Endothelial cell of umbilical vein (primary cell): ENCODE data around the gene PROK1. TPM values are rescaled to one million over a fixed set of nuclear protein-coding genes. Genes with fewer than 3 reads are reported as not detected.

Experiments used
- Bru-seq: library from RNA; stranded (reverse); fragments of 400-500 nt; gene quantifications from one replicate; lab custom pipeline; 2021; lab: Mats Ljungman, UMichigan
- BruChase-seq, 2 experiments: library from RNA; stranded (reverse); fragments of 400-500 nt; gene quantifications; one replicate each; lab custom pipeline; 2021; lab: Mats Ljungman, UMichigan
- BruUV-seq: library from RNA; stranded (reverse); fragments of 400-500 nt; replicated peaks from 2 replicates; lab custom pipeline; 2021; lab: Mats Ljungman, UMichigan
- CTCF ChIA-PET: fragments of 300-600, 350-600 bp; sonication (Branson Sonifier 250); formaldehyde crosslinking; loops from one replicate; lab custom pipeline; 2021; ENCODE audit warnings: antibody characterized with exemption, inconsistent platforms; lab: Charles Lee
- POLR2A ChIA-PET: fragments of 300-600, 350-600 bp; sonication (Branson Sonifier 250); formaldehyde crosslinking; loops from one replicate; lab custom pipeline; 2021; ENCODE audit warnings: antibody characterized with exemption, inconsistent platforms; lab: Charles Lee
- DNase-seq: peaks from one replicate; pipeline ENCODE4 v3.0.0-alpha.2; 2011; ENCODE audit warnings: low read depth, low spot score
- FAIRE-seq: peaks from 2 replicates; lab custom pipeline; 2011; peaks lifted over from hg19 to GRCh38; lab: Jason Lieb, UNC
- H2AFZ ChIP-seq: 2 replicates; pipeline ENCODE4 v1.6.0; 2012; ENCODE audit warnings: low read depth, low read length, control low read depth, inconsistent platforms
- H3K27ac ChIP-seq: 2 replicates; pipeline ENCODE4 v1.5.1; 2011; ENCODE audit warnings: low read depth, mild to moderate bottlenecking, control low read depth, low read length, moderate library complexity; ENCODE audit not compliant: insufficient read depth
- H3K27me3 ChIP-seq, 2 experiments: 2 replicates each; pipeline versions ENCODE4 v1.6.0 to v1.6.1; 2011; ENCODE audit warnings: low read length in 2 of 2, mixed read lengths in 1 of 2; ENCODE audit not compliant: control insufficient read depth in 2 of 2, insufficient read depth in 2 of 2
- H3K36me3 ChIP-seq, 2 experiments: 2 replicates in 1 of 2; 3 replicates in 1 of 2; pipeline ENCODE4 v1.5.1; 2011; ENCODE audit warnings: low read length in 2 of 2, mild to moderate bottlenecking in 1 of 2, moderate library complexity in 1 of 2; ENCODE audit not compliant: control insufficient read depth in 2 of 2, insufficient read depth in 2 of 2; ENCODE audit errors: extremely low read depth in 1 of 2
- H3K4me1 ChIP-seq: 3 replicates; pipeline ENCODE4 v1.5.1; 2011; ENCODE audit warnings: mild to moderate bottlenecking, low read length; ENCODE audit not compliant: control insufficient read depth, insufficient read depth; ENCODE audit errors: extremely low read depth
- H3K4me2 ChIP-seq: 2 replicates; pipeline ENCODE4 v1.6.1; 2011; ENCODE audit warnings: low read length, control low read depth, mixed read lengths; ENCODE audit not compliant: insufficient read depth
- H3K4me3 ChIP-seq, 3 experiments: fragments of 200-600 bp in 1 of 3; sonication (generic), shearing (Covaris generic) in 1 of 3; replicated peaks in 1 of 3; 2 replicates each; pipeline ENCODE4 v1.5.1; 2011 to 2016; ENCODE audit warnings: control low read depth in 3 of 3, low read length in 3 of 3, mild to moderate bottlenecking in 2 of 3, inconsistent platforms in 1 of 3, low read depth in 1 of 3, moderate library complexity in 1 of 3; ENCODE audit not compliant: insufficient read depth in 1 of 3
- H3K79me2 ChIP-seq: 2 replicates; pipeline ENCODE4 v1.6.0; 2012; ENCODE audit warnings: low read length, inconsistent platforms; ENCODE audit not compliant: control insufficient read depth, insufficient read depth
- H3K9ac ChIP-seq: replicated peaks from 2 replicates; pipeline ENCODE3; 2011; ENCODE audit warnings: low read length, control low read depth; ENCODE audit not compliant: insufficient read depth; ENCODE audit errors: extremely low read depth
- H3K9me1 ChIP-seq: replicated peaks from 3 replicates; pipeline ENCODE4 v1.6.0; 2011; ENCODE audit warnings: mild to moderate bottlenecking, low read length; ENCODE audit not compliant: control insufficient read depth, insufficient read depth; ENCODE audit errors: extremely low read depth
- H3K9me3 ChIP-seq: replicated peaks from 2 replicates; pipeline ENCODE4 v1.5.1; 2012; ENCODE audit warnings: low read length, inconsistent platforms; ENCODE audit not compliant: control insufficient read depth, insufficient read depth
- H4K20me1 ChIP-seq: replicated peaks from 2 replicates; pipeline ENCODE3; 2011; ENCODE audit warnings: mild to moderate bottlenecking, low read length; ENCODE audit not compliant: control insufficient read depth, insufficient read depth; ENCODE audit errors: extremely low read depth
- EZH2 ChIP-seq: IDR thresholded peaks from 2 replicates; pipeline ENCODE4 v1.6.1; 2012; ENCODE audit warnings: borderline replicate concordance, low read depth, mild to moderate bottlenecking, moderate library complexity, low read length, inconsistent platforms; ENCODE audit not compliant: severe bottlenecking
- FOS ChIP-seq: IDR thresholded peaks from 2 replicates; pipeline ENCODE4 v1.6.1; 2011; ENCODE audit warnings: mild to moderate bottlenecking, low read length, moderate library complexity, borderline replicate concordance; ENCODE audit not compliant: insufficient read depth
- GATA2 ChIP-seq: IDR thresholded peaks from 2 replicates; pipeline ENCODE4 v1.7.0; 2011; ENCODE audit warnings: low read depth, mild to moderate bottlenecking, moderate library complexity, mixed read lengths, low read length; ENCODE audit not compliant: insufficient read length, insufficient read depth
- JUN ChIP-seq: IDR thresholded peaks from 2 replicates; pipeline ENCODE4 v1.6.1; 2011; ENCODE audit warnings: borderline replicate concordance, low read depth; ENCODE audit not compliant: insufficient read length, insufficient read depth
- MYC ChIP-seq: IDR thresholded peaks from one replicate; pipeline ENCODE4 v1.6.1; 2011; ENCODE audit warnings: mild to moderate bottlenecking, low read depth, low read length
- POLR2A ChIP-seq: IDR thresholded peaks from 2 replicates; pipeline ENCODE4 v1.6.1; 2012; ENCODE audit warnings: low read depth, mild to moderate bottlenecking, control low read depth, low read length
- POLR2AphosphoS5 ChIP-seq: IDR thresholded peaks from 2 replicates; pipeline ENCODE4 v1.6.1; 2012; ENCODE audit warnings: low read depth, mild to moderate bottlenecking, control low read depth, low read length, moderate library complexity; ENCODE audit not compliant: insufficient read depth
- dilution Hi-C: fragments of 300-500 bp; cut with MboI; formaldehyde crosslinking; loops from one replicate; pipeline ENCODE4 v1.15.0; 2019; ENCODE audit warnings: low sequenced_read_pairs; ENCODE audit not compliant: extremely low pct_ligation_motif_present
- intact Hi-C: fragments of 100-400 bp; cut with micrococcal nuclease; formaldehyde crosslinking; loops from one replicate; pipeline ENCODE4 v1.10.0; 2022
- long read RNA-seq: library from polyadenylated mRNA; stranded (forward); transcript quantifications from one replicate; pipeline ENCODE4 v2.0.0, GENCODE V29; 2021
- polyA minus RNA-seq, 3 experiments: library from RNA; depleted of rRNA, polyadenylated mRNA; stranded (reverse); fragments of >200 nt; gene quantifications; 1 replicate in 1 of 3; 2 replicates in 2 of 3; pipeline ENCODE4 v1.2.3, GENCODE V29; 2011
- polyA plus RNA-seq, 4 experiments: library from polyadenylated mRNA; depleted of rRNA in 3 of 4; stranded (reverse) in 3 of 4; unstranded in 1 of 4; fragments of >200 nt; gene quantifications; 2 replicates each; pipeline versions ENCODE4 v1.2.1 to v1.2.3, GENCODE V29; 2011 to 2012; ENCODE audit warnings: missing spikeins in 1 of 4
- total RNA-seq: library from RNA; stranded (reverse); gene quantifications from 2 replicates; pipeline ENCODE4 v1.2.3, GENCODE V29; 2021
- TF ChIP-seq, protein P1 (sequence below): IDR thresholded peaks from 2 replicates; pipeline ENCODE4 v1.6.1; 2011; ENCODE audit not compliant: insufficient read depth, insufficient read length
- TF ChIP-seq, protein P2 (sequence below), 2 donors: IDR thresholded peaks; 1 replicate in 1 of 2; 2 replicates in 1 of 2; pipeline ENCODE4 v1.5.1; 2011; ENCODE audit warnings: low read length in 2 of 2, mild to moderate bottlenecking in 2 of 2, moderate library complexity in 2 of 2, control low read depth in 1 of 2, inconsistent platforms in 1 of 2, low read depth in 1 of 2; ENCODE audit not compliant: insufficient read depth in 1 of 2; ENCODE audit errors: extremely low read depth in 1 of 2

PROK1 gene, protein sequence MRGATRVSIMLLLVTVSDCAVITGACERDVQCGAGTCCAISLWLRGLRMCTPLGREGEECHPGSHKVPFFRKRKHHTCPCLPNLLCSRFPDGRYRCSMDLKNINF
- total RNA-seq (not detected in 2 replicates), polyA plus RNA-seq (not detected in 2 replicates), polyA minus RNA-seq (not detected in 2 replicates), Bru-seq, nascent RNA (not detected), BruChase-seq, experiment 1, labeled RNA remaining after a 6-hour chase (not detected), BruChase-seq, experiment 2, labeled RNA remaining after a 2-hour chase (not detected)
- polyA plus RNA-seq (2011; cell fraction: cytosol; rRNA removed) = not detected in 2 replicates
- not detected in 2 replicates for polyA plus RNA-seq (2011; cell fraction: nucleus; rRNA removed)
- polyA plus RNA-seq (2012) = not detected in 2 replicates
- not detected for polyA minus RNA-seq (2011; cell fraction: cytosol; rRNA and poly(A)+ RNA removed)
- not detected in 2 replicates for polyA minus RNA-seq (2011; cell fraction: nucleus; rRNA and poly(A)+ RNA removed)
- long read RNA-seq = 0 reads

DNA sequence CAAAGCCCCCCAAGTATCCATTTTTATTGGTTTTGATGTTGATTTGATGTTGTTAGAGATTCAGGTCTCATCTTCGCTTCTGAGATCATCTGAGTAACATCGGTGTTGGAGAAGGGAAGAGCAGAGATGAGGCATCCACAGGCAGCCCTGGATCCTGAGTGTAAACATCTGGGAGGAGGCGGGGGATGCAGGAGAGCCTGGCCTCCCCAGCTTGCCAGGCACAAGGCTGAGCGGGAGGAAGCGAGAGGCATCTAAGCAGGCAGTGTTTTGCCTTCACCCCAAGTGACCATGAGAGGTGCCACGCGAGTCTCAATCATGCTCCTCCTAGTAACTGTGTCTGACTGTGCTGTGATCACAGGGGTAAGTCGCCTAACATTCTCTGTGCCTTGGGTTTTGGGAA lies at the start of gene PROK1:
PROK1 (plus strand) TSS at position 221 of the 400 bp plus-strand sequence; CDS start at position 289, 68 bp downstream.
- Histone ChIP-seq H2AFZ (no peak within 1 kb of the TSS), H3K9ac (no peak within 1 kb of the TSS), H3K9me1 (no peaks in the 10 kb centered on the region), H3K9me3 (no peaks in the 10 kb centered on the region), H3K36me3 (no peaks in the 10 kb centered on the region), H3K4me2 (no peak within 1 kb of the TSS), H3K4me3 (no peak within 1 kb of the TSS), H3K27me3 (peaks cover 26 to 32% of the 10 kb centered on the region in 2 experiments), H4K20me1 (no peaks in the 10 kb centered on the region), H3K4me1 (no peaks in the 10 kb centered on the region), H3K79me2 (no peaks in the 10 kb centered on the region), H3K27ac (no peak within 1 kb of the TSS)
- FAIRE-seq = no peak
- CTCF ChIA-PET = interaction anchor here (1.5 to 2.4 kb wide), 3 partner anchors 9 to 254 kb away, joined by 8 to 11 read pairs (median 8); no protein-coding TSS in a partner anchor
- TF ChIP-seq FOS = no peak
- no TSS peak for BruUV-seq
- dilution Hi-C loops = no loop called here
- DNase-seq = no peak
- POLR2A ChIA-PET = no interaction called here
- intact Hi-C loops = no loop called here

DNA sequence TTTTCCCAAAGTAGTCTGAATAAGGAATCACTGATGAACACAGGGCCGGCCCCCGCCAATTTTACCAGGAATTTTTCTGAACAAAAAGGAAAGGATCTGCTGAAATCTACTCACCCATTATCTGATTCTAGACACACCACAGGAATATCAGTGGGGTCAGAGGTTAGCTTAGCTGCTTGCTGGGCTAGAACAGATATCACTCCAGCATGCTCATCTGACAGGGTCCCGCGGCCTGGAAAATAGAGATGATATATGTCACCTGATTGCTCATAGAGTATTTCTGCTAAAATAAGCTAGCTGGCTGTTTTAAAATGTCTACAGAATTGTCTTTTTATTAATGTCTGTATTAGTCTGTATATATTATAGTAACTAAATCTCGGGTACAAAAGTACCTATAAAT lies 47.1 kb upstream of the PROK1 start:
- Histone ChIP-seq H3K36me3 (peaks cover 15 to 20% of the 10 kb centered on the region in 2 experiments), H3K4me1 (peaks cover 9% of the 10 kb centered on the region), H3K4me2 (no peak overlapping the region), H3K9ac (no peak overlapping the region), H3K9me3 (no peaks in the 10 kb centered on the region), H4K20me1 (no peaks in the 10 kb centered on the region), H3K27ac (no peak overlapping the region), H3K27me3 (no peaks in the 10 kb centered on the region), H3K9me1 (no peaks in the 10 kb centered on the region), H2AFZ (no peak overlapping the region), H3K4me3 (no peak overlapping the region), H3K79me2 (peaks cover 19% of the 10 kb centered on the region)
- BruUV-seq = no TSS peak
- DNase-seq = no peak
- dilution Hi-C loops (no loop called here), intact Hi-C loops (no loop called here)
- ChIA-PET CTCF (no interaction called here), POLR2A (no interaction called here)
- no peak for FAIRE-seq
- TF ChIP-seq, protein P1, sequence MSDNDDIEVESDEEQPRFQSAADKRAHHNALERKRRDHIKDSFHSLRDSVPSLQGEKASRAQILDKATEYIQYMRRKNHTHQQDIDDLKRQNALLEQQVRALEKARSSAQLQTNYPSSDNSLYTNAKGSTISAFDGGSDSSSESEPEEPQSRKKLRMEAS = no peak
- TF ChIP-seq JUN = no peak
- TF ChIP-seq POLR2AphosphoS5 = no peak
- TF ChIP-seq, protein P2, sequence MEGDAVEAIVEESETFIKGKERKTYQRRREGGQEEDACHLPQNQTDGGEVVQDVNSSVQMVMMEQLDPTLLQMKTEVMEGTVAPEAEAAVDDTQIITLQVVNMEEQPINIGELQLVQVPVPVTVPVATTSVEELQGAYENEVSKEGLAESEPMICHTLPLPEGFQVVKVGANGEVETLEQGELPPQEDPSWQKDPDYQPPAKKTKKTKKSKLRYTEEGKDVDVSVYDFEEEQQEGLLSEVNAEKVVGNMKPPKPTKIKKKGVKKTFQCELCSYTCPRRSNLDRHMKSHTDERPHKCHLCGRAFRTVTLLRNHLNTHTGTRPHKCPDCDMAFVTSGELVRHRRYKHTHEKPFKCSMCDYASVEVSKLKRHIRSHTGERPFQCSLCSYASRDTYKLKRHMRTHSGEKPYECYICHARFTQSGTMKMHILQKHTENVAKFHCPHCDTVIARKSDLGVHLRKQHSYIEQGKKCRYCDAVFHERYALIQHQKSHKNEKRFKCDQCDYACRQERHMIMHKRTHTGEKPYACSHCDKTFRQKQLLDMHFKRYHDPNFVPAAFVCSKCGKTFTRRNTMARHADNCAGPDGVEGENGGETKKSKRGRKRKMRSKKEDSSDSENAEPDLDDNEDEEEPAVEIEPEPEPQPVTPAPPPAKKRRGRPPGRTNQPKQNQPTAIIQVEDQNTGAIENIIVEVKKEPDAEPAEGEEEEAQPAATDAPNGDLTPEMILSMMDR (IDR thresholded peaks at IDR 0.05; ENCODE audit: extremely low read depth in 1 of 2, insufficient read depth in 1 of 2, low read depth in 1 of 2, low read length in 2 of 2) = no peak
- TF ChIP-seq POLR2A = no peak
- no peak for TF ChIP-seq FOS
- no peak for TF ChIP-seq GATA2
- no peak for TF ChIP-seq EZH2
- TF ChIP-seq MYC = no peak
